Amygdala (tissue), 56 donors: ENCODE data around the gene C6orf120.

Experiments used
- DNase-seq, 56 donors: peaks; one replicate each; lab custom pipeline; 2025; lab: John Stamatoyannopoulos, UW

The C6orf120 gene

GRCh38 chr6:169723991-169724493, 22.1 kb downstream of the C6orf120 start:
- peak in 11 of 56 donors; percentile 15 to 63 (median 51) for DNase-seq

DNA sequence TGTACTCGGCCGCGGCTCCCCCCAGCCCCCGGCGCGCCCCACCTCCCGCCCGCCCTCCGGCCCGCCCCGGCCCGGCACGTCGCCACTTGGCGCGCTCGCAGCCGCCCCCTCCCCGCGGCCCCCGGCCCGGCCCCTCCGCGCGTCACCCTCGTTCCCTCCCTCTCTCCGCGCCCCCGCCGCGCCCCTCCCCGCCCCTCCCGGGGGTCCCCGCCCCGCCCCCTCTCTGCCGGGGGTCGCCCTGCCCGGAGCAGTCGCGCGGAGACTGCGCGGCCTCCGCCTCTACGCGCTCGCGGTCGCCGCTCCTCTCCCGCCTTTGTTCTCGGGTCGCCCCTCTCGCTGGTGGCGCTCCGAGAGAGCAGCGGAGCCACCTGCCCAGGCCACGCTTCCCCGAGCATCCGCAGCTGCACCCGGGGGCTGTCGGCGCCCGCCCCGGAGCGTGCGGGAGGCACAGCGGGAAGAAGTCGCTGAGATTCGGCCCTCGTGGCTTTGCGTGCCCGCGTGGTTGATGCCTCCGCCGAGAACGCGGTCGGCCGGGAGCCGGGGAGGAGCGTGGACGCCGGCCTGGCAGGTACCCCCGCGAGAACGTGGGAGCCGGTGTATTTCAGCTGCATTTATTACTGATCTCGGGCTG, 22.7 kb downstream of the C6orf120 start, which contains the start of gene PHF10:
Gene PHF10 (minus strand): TSS at position 7 of the 631 bp plus-strand sequence. CDS start 569 bp downstream, outside the sequence.
- DNase-seq = peak in 43 of 56 donors; percentile 9 to 80 (median 58)

GRCh38 chr6:169725125-169726048, 23.5 kb downstream of the C6orf120 start:
- peak in 19 of 56 donors; percentile 6 to 47 (median 32) for DNase-seq

DNA sequence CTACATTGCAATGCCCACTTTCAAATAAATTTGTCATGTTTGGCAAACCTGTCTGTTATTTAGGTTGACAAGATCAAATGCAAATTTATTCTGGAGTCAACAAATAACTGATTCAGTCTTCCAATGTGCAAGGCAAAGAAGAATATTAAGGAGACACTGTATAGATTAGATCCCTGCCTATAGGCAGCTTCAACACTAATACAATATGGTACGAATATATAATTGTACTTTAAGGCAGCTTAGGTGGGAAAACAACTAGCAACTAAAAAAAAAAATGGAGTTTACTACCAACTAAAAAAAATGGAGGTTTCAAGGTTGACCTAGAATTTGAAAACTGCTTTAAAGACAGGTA, 24.1 kb downstream of the C6orf120 start:
- no peak for DNase-seq

GRCh38 chr6:169726963-169727362, 25.0 kb downstream of the C6orf120 start:
- no peak for DNase-seq

GRCh38 chr6:169729961-169730360, 28.0 kb downstream of the C6orf120 start:
- DNase-seq = no peak

- DNase-seq = no peak
These were observed 36.5 kb downstream of the C6orf120 start for GRCh38 chr6:169738204-169738975.

DNA sequence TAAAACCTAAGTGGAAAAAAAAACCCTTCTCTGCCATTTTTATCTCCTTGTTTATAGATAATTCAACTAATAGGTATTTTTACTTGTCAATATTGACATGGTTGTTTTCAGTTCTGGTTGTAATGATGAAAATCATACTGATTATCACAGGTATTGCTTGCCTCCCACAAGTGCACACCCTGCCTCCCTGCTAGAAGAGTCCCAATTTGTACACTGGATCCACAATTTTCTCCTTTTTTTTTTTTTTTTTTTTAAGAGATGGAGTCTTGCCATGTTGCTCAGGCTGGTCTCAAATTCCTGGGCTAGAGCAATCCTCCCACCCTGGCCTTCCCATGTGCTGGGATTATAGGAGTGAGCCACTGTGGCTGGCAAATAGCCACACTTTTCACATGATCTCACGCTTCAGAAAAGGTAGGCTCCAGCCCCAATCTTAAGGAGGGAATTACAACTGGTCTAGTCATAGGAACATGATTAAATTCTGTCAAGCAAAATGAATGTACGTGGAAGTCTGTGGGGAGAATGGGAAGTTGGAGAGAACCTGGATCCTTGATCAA, 37.1 kb downstream of the C6orf120 start:
- DNase-seq = no peak

DNA sequence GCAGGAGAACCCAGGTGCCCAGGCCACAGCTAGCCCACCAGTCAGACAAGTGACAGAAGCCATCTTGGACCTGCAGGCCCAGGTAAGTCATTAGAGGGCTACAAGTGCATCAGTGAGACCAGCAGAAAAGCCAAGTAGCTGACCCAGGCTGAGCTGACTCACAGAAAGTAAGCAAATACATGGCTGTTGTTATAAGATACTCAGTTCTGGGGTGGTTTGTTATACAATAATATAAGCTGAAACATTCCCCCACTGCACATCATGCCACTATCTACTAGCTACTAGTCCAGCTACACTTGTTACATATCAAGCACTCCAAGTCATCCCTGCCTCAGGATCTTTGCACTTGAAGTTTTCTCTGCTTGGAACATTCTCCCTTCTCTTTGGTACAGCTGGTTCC, 39.4 kb downstream of the C6orf120 start:
- no peak for DNase-seq

- no peak for DNase-seq
These were observed 43.5 kb downstream of the C6orf120 start for GRCh38 chr6:169745405-169745804.

- no peak for DNase-seq
These were observed 44.6 kb downstream of the C6orf120 start for GRCh38 chr6:169746556-169746955.

DNA sequence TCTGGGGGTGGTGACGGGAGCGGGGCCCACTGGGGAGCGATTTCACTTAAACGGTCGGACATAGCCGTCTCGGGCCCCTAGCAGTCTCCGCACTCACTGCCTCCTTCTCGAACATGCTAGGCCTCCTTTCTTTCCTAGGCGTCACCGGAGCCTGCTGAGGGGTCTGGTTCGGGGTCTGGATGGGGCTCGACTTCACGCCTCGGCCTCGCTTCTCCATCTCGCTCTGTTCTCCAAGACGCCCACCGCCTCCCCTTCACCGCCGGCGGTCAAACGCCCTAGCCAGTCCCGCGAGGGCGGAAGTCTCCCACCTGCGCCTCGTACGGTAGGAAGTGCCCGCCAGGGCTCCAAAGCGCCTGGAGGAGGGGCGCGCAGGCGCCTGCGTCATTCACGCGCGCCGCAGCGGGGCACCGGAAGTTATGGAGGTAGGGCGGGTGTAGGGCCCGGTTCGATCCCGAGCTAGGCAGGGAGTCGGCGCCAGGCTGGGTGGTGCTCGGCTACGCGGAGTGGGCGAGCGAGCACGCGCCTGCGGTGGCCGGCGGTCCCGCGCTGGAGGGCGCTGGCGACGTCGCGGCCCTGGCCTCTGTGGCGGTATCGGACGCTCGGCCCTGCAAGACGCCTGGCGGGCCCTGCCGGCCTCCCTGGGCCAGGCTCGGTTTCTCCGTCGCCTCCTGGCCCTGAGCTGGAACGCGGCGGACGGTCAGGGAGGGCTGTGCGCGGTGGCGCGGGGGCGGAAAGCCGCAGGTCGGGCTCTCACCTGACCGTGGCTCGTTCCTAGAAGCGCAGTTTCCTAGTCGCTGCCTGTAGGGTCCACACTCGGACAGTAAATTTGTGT, 49.5 kb downstream of the C6orf120 start, which contains the start of the genes DYNLT2 and ERMARD:
Gene DYNLT2 (minus strand): TSS at position 331 of the 832 bp plus-strand sequence. CDS start 114 bp downstream, at position 217.
Gene ERMARD (plus strand): TSS at position 381 of the 832 bp plus-strand sequence. CDS start 36 bp downstream, at position 417.
- DNase-seq = peak; percentile 36 to 97 (median 88)

DNA sequence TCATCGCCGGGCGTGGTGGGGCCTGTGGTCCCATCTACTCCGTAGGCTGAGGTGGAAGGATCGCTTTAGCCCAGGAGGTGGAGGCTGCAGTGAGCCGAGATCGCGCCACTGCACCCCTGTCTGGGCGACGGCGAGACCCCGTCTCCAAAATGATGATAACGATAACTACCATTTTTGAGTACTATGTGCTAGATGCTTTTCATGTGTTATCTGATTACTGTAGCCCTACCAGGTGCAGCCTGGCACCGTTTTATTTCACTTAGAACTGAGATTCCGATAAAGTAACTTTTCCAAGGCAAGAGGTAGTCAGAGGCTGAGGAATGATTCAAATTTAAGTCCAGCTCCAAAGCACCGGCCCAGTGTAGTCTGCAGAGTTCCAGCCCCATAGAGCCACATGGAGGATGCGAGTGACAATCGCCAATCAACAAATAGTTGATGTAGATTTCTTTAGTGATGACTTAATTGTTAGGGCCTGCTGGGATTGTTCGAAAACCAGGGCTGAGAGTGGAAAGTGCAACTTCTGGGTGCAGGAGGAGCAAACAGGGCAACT, 50.2 kb downstream of the C6orf120 start:
- peak in 3 of 56 donors; percentile 41 to 51 (median 41) for DNase-seq
